Measurements from ENCODE around the gene PCOLCE2.

PCOLCE2 gene

DNA sequence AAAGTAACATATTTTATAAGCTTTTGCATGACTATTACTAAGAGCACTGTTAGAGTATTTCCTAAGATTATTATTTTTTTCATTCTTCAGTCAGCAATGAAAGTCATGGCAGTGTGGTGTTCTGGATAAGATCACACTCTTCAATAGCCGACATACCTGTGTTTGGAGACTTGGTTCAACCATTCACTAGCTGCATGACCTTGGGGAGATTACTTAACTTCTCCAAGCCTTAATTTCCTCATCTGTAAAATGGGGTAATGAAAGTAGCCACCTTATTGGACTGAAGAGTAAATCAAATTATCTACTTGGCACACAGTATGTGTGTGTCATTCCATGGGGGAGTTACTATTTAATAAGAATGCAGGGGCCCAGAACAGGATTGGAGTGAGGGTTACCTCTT lies 24.5 kb upstream of the PCOLCE2 start:
- H3K4me1 Mint-ChIP-seq: no peaks in the 10 kb centered on the region
- no peaks in the 10 kb centered on the region for H3K9me3 Mint-ChIP-seq
- DNase-seq (no peak), ATAC-seq (replicated peaks) (no peak)
- H3K27me3 Mint-ChIP-seq: peaks cover 9 to 21% of the 10 kb centered on the region in 2 donors
- H3K4me3 Mint-ChIP-seq: no peak overlapping the region
- no peak overlapping the region for H3K27ac Mint-ChIP-seq
- no peaks in the 10 kb centered on the region for H3K36me3 Mint-ChIP-seq

- no peaks in the 10 kb centered on the region for H3K4me1 Mint-ChIP-seq
- DNase-seq (no peak), ATAC-seq (replicated peaks) (no peak)
- H3K27me3 Mint-ChIP-seq: peaks cover 9 to 21% of the 10 kb centered on the region in 2 donors
- no peak overlapping the region for H3K4me3 Mint-ChIP-seq
- H3K9me3 Mint-ChIP-seq: no peaks in the 10 kb centered on the region
- no peaks in the 10 kb centered on the region for H3K36me3 Mint-ChIP-seq
- H3K27ac Mint-ChIP-seq: no peak overlapping the region
These were observed 23.7 kb upstream of the PCOLCE2 start for GRCh38 chr3:142912402-142913172.

GRCh38 chr3:142910280-142910679 lies 21.4 kb upstream of the PCOLCE2 start:
- Mint-ChIP-seq H3K27me3 (peaks cover 9 to 12% of the 10 kb centered on the region in 2 donors), H3K4me1 (peaks cover 0 to 2% of the 10 kb centered on the region in 2 donors), H3K9me3 (no peaks in the 10 kb centered on the region), H3K36me3 (no peaks in the 10 kb centered on the region), H3K4me3 (no peak overlapping the region), H3K27ac (no peak overlapping the region)
- DNase-seq (no peak), ATAC-seq (replicated peaks) (no peak)

DNA sequence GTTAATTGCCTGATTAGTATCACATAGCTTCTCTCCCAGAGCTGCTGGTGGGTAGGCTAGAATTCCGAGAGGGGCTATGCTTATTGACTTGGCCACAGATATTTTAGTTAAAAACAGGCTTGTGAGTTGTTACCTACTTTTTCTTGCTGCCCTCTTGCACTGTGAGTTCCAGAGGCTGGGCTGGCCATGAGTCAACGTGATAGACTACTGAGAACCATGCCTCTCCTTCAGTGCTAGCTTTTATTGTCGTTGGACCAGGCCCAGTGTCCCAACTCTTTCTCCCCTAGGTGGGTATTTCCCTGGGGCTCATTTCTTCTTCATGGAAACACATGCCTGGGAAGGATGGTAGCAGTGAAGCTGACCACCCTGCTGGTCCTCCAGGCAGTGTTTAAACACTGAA lies 20.4 kb upstream of the PCOLCE2 start:
- Mint-ChIP-seq H3K27me3 (peaks cover 9 to 12% of the 10 kb centered on the region in 2 donors), H3K36me3 (no peaks in the 10 kb centered on the region), H3K4me3 (no peak overlapping the region), H3K9me3 (no peaks in the 10 kb centered on the region), H3K27ac (no peak overlapping the region), H3K4me1 (peaks cover 7 to 8% of the 10 kb centered on the region in 2 donors)
- DNase-seq (no peak), ATAC-seq (replicated peaks) (no peak)

DNA sequence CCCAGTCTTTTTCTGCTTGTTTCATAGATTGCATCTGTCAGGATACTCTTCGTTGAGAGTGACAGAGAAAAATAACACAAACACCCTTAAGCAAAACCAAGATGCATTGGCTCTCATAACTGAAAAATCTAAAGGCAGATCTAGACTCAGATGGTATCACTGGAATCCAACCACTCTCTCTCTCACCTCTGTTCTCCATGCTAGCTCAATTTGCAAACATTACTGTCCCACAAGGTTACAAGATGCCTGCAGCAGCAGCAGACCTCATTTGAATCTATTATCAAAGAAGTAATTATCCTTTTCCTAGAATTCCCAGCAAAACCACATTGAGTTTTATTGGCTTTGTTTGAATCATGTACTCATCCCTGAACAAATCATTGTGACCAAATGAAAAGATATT lies 19.1 kb upstream of the PCOLCE2 start:
- H3K27me3 Mint-ChIP-seq: peaks cover 9 to 16% of the 10 kb centered on the region in 2 donors
- peaks cover 7 to 8% of the 10 kb centered on the region in 2 donors for H3K4me1 Mint-ChIP-seq
- ATAC-seq (replicated peaks): no peak

DNA sequence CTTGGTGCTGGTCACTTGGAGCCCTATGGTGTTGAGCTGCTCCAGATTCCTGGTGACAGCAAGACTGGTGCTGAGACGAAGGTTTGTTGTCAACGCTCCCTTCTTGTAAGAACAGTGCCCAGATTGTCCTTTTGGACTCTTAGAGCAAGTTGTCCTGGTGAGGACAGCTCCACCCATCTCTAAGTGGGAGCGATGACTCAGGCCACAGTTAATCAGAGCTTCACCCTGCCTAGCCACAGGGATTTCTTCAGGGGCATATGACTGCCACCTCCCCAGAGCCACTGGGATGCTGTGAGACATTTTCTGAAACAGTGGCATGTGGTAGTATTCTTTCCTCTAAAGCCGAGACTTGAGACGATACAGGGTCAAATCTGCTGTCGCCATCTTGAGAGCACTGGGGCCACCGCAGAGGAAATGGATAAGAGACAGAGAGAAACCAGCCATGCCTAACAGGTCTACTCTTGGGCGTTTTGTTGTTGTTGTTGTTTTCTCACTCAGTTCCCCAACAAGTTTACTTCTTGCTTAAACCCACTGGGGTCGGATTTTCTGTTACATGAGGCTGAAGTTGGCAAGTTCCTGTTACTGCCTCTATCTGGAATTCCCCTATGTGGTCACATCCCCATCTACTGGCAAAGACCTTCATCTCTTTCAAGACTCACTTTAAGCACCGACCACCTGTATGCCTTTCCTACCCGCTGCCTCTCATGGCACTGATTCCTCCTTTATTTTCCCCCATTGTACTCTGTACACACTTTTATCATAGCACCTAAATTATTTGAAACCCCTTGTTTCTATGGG lies 16.0 kb upstream of the PCOLCE2 start:
- no peak overlapping the region for H3K27ac Mint-ChIP-seq
- H3K9me3 Mint-ChIP-seq: no peaks in the 10 kb centered on the region
- peaks cover 7 to 8% of the 10 kb centered on the region in 2 donors for H3K4me1 Mint-ChIP-seq
- peak; percentile 80 to 81 for ATAC-seq (replicated peaks)
- DNase-seq: no peak
- peaks cover 10 to 13% of the 10 kb centered on the region in 2 donors for H3K27me3 Mint-ChIP-seq
- H3K4me3 Mint-ChIP-seq: no peak overlapping the region
- no peaks in the 10 kb centered on the region for H3K36me3 Mint-ChIP-seq

More for the DNA sequence above, 19.1 kb upstream of the PCOLCE2 start:
- Mint-ChIP-seq H3K4me3 (no peak overlapping the region), H3K36me3 (no peaks in the 10 kb centered on the region), H3K27ac (no peak overlapping the region), H3K9me3 (no peaks in the 10 kb centered on the region)
- DNase-seq: no peak

DNA sequence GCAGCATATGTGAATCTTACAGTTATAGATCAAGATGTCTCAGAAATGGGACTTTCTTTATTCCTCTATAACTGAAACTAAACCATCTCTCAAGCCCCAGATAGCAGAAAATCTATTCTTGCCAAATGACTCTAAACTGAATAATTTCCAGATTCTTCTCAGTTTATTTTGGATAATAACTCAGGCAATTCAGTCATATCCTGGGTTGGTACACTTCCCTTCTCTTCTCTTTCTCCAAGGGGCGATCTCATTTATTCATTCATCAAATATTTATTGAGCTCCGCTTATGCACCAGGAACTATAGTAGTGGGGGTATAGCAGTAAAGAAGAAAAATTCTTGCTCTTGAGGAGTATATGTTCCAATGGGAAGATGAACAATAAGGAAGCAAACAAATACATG lies 13.5 kb upstream of the PCOLCE2 start:
- Mint-ChIP-seq H3K4me3 (no peak overlapping the region), H3K9me3 (peaks cover 4 to 5% of the 10 kb centered on the region in 2 donors), H3K27ac (no peak overlapping the region)

DNA sequence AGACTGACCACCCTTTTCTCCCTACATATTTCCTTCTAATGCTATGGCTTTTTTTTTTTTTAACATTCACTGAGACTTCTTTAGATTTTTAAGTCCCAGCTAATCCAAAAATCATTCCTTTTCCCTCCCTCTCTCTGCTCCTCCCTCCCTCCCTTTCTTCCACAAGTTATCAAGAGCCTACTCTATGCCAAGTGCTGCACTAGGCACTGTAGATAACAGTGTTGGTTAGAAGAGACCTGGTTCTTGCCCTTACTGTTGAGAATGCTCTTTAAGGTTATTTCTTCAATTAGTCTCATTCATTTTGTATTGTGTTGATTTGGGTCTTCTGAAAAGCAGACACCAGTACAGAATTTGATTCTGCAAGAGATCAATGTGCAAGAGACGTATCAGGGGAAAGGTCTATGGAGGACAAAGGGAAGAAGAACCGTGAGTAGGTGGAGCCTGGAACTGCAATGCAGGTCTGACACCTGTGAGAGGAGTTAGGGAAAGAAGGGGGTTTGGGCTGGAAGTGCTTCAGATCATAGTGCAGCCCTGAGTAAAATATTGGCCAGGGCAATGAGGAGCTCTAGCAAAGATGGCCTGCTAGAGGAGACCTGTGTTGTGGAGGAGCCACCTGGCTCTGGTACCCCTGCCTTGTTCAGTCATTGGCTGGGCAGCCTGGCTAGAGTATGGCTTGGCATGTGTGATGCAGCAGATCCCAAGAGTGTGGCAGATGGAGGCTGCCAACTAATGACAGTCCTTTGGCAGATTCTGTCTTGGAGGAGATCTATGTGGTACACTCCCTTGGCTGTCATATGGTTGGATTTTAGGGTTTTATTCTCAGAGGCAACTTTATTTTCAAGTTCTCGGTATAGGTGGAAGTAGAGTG lies 9.7 kb upstream of the PCOLCE2 start:
- no peak for DNase-seq
- Mint-ChIP-seq H3K27ac (no peak overlapping the region), H3K27me3 (peaks cover 19 to 39% of the 10 kb centered on the region in 2 donors), H3K4me1 (no peaks in the 10 kb centered on the region), H3K4me3 (no peak overlapping the region), H3K36me3 (no peaks in the 10 kb centered on the region), H3K9me3 (peaks cover 4 to 5% of the 10 kb centered on the region in 2 donors)
- no peak for ATAC-seq (replicated peaks)

More for the DNA sequence above, 13.5 kb upstream of the PCOLCE2 start:
- Mint-ChIP-seq H3K4me1 (peaks cover 7 to 8% of the 10 kb centered on the region in 2 donors), H3K27me3 (peaks cover 19 to 27% of the 10 kb centered on the region in 2 donors), H3K36me3 (no peaks in the 10 kb centered on the region)
- ATAC-seq (replicated peaks): no peak
- no peak for DNase-seq

DNA sequence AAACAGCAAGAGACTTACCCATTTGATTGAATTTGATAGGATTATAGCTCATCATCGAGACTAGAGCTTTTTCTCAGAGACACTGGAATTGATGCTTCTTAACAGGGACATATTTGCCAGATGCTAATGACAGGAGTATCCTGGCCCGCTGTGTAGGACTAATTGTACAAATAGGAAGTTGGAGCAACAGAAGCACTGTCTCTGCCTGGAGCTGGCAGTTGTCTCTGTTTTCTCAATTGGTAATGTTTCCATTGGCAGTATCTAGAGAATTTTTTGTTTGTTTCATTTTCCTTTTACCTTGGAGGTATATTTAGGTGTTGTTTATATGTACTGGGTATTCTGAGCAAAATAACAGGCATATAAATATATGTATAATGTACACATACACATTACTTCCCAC lies 8.9 kb upstream of the PCOLCE2 start:
- ATAC-seq (replicated peaks): no peak
- H3K36me3 Mint-ChIP-seq: no peaks in the 10 kb centered on the region

GRCh38 chr3:142896996-142897395 lies 8.1 kb upstream of the PCOLCE2 start:
- Mint-ChIP-seq H3K27me3 (peaks cover 16 to 40% of the 10 kb centered on the region in 2 donors), H3K9me3 (peaks cover 4 to 5% of the 10 kb centered on the region in 2 donors), H3K36me3 (no peaks in the 10 kb centered on the region), H3K4me1 (no peaks in the 10 kb centered on the region), H3K27ac (no peak overlapping the region), H3K4me3 (no peak overlapping the region)
- no peak for DNase-seq
- ATAC-seq (replicated peaks): no peak

More for the DNA sequence above, 8.9 kb upstream of the PCOLCE2 start:
- no peaks in the 10 kb centered on the region for H3K4me1 Mint-ChIP-seq
- H3K27me3 Mint-ChIP-seq: peaks cover 16 to 40% of the 10 kb centered on the region in 2 donors
- H3K27ac Mint-ChIP-seq: no peak overlapping the region
- DNase-seq: no peak
- H3K4me3 Mint-ChIP-seq: no peak overlapping the region
- H3K9me3 Mint-ChIP-seq: peaks cover 4 to 5% of the 10 kb centered on the region in 2 donors

GRCh38 chr3:142896201-142896755 lies 7.4 kb upstream of the PCOLCE2 start:
- no peak for DNase-seq
- Mint-ChIP-seq H3K4me1 (no peaks in the 10 kb centered on the region), H3K4me3 (no peak overlapping the region)

DNA sequence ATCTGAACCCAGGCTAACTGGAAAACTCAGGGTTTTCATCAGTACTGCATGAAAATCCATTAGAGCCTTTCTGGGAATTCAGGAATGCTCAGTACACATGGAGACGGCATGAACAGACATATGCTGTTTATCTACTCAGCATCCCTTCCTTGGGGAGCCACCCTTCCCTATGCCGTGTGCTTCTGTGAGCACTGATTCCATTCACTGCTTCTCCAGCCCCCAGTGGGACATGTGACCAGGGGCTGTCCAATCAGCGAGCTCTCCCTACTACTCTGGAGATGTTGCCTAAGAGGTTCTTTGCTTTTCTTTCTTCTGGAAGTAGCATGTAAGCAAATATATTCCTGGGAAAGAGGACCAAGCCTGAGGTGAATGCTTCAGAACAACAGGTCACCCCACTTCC lies 5.6 kb upstream of the PCOLCE2 start:
- no peaks in the 10 kb centered on the region for H3K4me1 Mint-ChIP-seq
- H3K27me3 Mint-ChIP-seq: peaks cover 24 to 55% of the 10 kb centered on the region in 2 donors
- ATAC-seq (replicated peaks): no peak
- DNase-seq: no peak
- H3K9me3 Mint-ChIP-seq: peaks cover 4 to 5% of the 10 kb centered on the region in 2 donors
- no peak overlapping the region for H3K27ac Mint-ChIP-seq
- no peak overlapping the region for H3K4me3 Mint-ChIP-seq
- H3K36me3 Mint-ChIP-seq: no peaks in the 10 kb centered on the region

More at GRCh38 chr3:142896201-142896755, 7.4 kb upstream of the PCOLCE2 start:
- Mint-ChIP-seq H3K36me3 (no peaks in the 10 kb centered on the region), H3K27ac (no peak overlapping the region), H3K27me3 (peaks cover 21 to 45% of the 10 kb centered on the region in 2 donors), H3K9me3 (peaks cover 4 to 5% of the 10 kb centered on the region in 2 donors)
- no peak for ATAC-seq (replicated peaks)

GRCh38 chr3:142892714-142893113 lies 3.8 kb upstream of the PCOLCE2 start:
- Mint-ChIP-seq H3K9me3 (no peaks in the 10 kb centered on the region), H3K27ac (no peak overlapping the region), H3K27me3 (peaks cover 15 to 52% of the 10 kb centered on the region in 2 donors), H3K4me1 (peaks cover 7 to 8% of the 10 kb centered on the region in 2 donors), H3K36me3 (no peaks in the 10 kb centered on the region), H3K4me3 (no peak overlapping the region)
- ATAC-seq (replicated peaks) (no peak), DNase-seq (no peak)

GRCh38 chr3:142890592-142890991 lies 1.7 kb upstream of the PCOLCE2 start:
- Mint-ChIP-seq H3K4me1 (peaks cover 7 to 8% of the 10 kb centered on the region in 2 donors), H3K36me3 (no peaks in the 10 kb centered on the region), H3K27ac (no peak overlapping the region), H3K27me3 (peaks cover 19 to 70% of the 10 kb centered on the region in 2 donors), H3K9me3 (no peaks in the 10 kb centered on the region), H3K4me3 (no peak overlapping the region)
- no peak for DNase-seq
- no peak for ATAC-seq (replicated peaks)

Data from stimulated activated naive B cell treated with anti-CD40 and anti-IgM and Interleukin-4, amounts not matched to agents 10 μg/mL and 1 μg/mL and 100 μg/mL, for 72 hours (primary cell).